AG09309 (cell line): ENCODE data around the gene ETFA.
A peak's percentile ranks its signal among the peaks of the same experiment; 100 is the strongest.

Experiments
- DNase-seq: peaks from one replicate; pipeline ENCODE4 v3.0.0-alpha.2; 2010; ENCODE audit warnings: low read depth
- H3K4me3 ChIP-seq: 2 replicates; pipeline ENCODE4 v1.5.1; 2011; ENCODE audit warnings: mild to moderate bottlenecking, low read depth, low read length, moderate library complexity; ENCODE audit not compliant: control insufficient read depth
- TF ChIP-seq, protein P1 (sequence below): IDR thresholded peaks from 2 replicates; pipeline ENCODE4 v1.5.1; 2011; ENCODE audit warnings: mild to moderate bottlenecking, low read depth, low read length, inconsistent platforms; ENCODE audit not compliant: insufficient read depth, control insufficient read depth; ENCODE audit errors: missing control alignments

The ETFA gene

DNA sequence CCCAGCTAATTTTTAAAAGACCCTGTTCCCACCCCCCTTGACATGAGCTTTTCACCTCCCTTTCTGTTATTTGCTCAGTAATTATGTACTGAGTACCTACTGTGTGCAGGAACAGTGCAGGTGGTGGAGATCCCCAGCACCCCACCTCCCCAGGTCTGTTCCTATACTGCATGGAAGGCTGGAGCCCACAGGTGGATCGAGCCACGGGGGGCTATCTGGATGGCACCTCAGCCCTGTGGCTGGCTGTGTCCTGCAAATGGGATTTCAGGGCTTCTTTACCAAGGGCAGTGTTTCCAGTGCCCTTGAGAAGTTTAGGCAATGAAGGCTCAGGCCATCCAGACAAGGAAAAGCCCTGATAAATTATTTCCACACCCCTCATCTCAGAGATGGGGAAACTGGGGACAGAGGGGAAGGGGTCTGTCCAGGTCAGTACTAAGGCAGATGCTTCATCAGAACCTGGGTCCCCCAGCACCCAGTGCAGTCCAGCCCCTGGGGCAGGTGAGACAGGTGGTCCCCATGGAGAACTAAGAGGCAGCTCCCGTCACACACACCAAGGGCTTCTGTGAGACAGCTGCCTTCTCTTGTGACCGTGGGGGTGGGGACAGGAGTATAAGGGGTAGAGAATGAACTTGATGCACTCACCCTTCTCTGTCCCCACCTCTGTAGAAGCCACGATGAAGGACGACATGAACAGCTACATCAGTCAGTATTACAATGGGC is 109.6 kb downstream of the ETFA start:
- TF ChIP-seq, protein P1, sequence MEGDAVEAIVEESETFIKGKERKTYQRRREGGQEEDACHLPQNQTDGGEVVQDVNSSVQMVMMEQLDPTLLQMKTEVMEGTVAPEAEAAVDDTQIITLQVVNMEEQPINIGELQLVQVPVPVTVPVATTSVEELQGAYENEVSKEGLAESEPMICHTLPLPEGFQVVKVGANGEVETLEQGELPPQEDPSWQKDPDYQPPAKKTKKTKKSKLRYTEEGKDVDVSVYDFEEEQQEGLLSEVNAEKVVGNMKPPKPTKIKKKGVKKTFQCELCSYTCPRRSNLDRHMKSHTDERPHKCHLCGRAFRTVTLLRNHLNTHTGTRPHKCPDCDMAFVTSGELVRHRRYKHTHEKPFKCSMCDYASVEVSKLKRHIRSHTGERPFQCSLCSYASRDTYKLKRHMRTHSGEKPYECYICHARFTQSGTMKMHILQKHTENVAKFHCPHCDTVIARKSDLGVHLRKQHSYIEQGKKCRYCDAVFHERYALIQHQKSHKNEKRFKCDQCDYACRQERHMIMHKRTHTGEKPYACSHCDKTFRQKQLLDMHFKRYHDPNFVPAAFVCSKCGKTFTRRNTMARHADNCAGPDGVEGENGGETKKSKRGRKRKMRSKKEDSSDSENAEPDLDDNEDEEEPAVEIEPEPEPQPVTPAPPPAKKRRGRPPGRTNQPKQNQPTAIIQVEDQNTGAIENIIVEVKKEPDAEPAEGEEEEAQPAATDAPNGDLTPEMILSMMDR, result no peak
- H3K4me3 ChIP-seq, result no peak overlapping the region
- DNase-seq, result no peak

GRCh38 chr15:76200641-76201105 is 110.6 kb downstream of the ETFA start:
- DNase-seq, result no peak
- H3K4me3 ChIP-seq, result no peak overlapping the region
- TF ChIP-seq, protein P1, result no peak

GRCh38 chr15:76200083-76200465 is 111.2 kb downstream of the ETFA start:
- TF ChIP-seq, protein P1, result no peak

DNA sequence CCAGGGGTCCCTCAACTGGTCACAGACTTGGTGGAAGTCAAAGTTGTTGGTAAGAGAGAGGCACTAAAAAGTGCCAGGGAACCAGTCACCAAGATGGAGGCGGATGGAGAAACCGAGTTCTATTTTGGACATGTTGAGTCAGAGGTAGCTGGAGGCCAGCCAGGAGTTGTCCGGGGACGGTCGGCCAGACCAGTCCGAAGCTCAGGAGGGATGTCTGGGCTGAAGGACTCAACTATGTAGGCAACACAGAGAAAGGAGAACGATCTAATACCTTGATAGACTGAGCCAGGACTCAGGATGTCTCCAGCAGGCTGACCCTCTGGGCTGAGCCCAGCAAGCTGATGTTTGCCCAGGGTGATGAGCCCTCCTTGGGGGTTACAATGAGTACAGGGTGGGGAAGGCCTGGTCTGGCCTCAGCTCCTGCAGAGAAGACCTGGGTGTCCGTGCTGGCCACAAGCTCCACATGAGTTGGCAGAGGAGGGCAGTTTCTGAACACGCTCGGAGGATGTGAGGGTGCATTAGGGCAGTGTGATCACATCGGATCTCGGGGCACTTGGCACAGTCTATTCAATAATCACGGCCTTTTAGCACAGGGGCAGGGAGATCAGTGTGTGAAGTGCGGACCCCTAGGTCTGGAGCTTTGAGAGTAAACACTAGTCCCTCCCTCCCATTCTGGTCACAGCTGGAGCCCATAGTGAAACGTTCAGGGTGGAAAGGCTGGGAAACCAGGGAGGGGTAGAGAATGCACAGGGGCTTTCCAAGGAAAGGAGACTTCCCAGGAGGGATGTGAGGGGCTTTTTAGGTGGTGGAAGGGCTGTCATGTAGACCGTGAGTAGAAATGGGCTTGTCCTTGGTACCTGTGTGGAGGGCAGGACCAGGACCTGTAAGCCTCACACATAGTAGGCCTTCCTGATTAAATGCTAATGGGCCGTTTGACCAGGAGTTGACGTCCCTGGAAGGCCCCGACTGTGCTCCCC is 111.9 kb downstream of the ETFA start:
- DNase-seq, result peak; percentile 55
- TF ChIP-seq, protein P1, result no peak
- no peak overlapping the region for H3K4me3 ChIP-seq

More at GRCh38 chr15:76200083-76200465, 111.2 kb downstream of the ETFA start:
- no peak overlapping the region for H3K4me3 ChIP-seq
- no peak for DNase-seq

DNA sequence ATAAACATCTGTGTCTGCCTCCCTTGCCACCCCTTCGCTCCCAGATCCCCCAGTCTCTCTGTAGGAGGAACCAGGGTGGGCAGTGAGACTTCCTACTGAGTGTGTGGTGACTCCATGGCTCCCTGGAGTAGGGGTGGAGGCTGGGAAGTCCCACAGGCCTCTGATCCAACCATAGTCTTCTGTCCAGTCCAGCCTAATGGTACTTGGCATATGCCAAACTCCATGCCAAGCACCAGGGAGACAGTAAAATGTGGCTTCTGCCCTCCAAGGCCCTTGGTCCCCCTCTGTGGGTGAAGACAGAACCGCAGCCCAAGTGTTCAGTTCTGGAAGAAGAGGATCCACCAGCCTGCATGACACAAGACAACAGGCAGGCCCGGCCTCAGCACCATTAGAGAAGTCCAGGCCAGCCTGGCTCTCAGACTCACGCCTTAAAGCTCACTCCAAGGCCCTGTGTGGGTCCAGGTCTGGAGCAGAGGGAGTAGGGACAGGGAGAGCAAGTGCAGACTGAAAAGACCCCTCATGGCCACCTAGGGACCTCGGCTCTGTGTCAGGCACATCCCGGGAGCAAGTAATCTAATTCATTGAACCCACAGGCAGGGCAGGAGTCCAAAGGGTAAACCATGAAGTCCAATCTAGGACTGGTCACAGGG is 112.7 kb downstream of the ETFA start:
- H3K4me3 ChIP-seq, result no peak overlapping the region
- no peak for DNase-seq
- TF ChIP-seq, protein P1, result no peak
